C4-2B (cell line): Measurements from ENCODE around the gene RNASEH1.

Source experiments
- CTCF ChIP-seq: fragments of 450-650 bp; conservative IDR thresholded peaks from 2 replicates; pipeline ENCODE4 v1.5.1; 2017; ENCODE audit warnings: mild to moderate bottlenecking
- ZFX ChIP-seq: fragments of 450-650 bp; IDR thresholded peaks from 2 replicates; pipeline ENCODE4 v1.6.1; 2017

- TF ChIP-seq CTCF = no peak
- TF ChIP-seq ZFX = no peak
These were observed 47.9 kb upstream of the RNASEH1 start for GRCh38 chr2:3606028-3606369.
